Measurements from ENCODE around the gene SBNO2.
A peak's percentile ranks its signal among the peaks of the same experiment; 100 is the strongest.

SBNO2 gene

DNA sequence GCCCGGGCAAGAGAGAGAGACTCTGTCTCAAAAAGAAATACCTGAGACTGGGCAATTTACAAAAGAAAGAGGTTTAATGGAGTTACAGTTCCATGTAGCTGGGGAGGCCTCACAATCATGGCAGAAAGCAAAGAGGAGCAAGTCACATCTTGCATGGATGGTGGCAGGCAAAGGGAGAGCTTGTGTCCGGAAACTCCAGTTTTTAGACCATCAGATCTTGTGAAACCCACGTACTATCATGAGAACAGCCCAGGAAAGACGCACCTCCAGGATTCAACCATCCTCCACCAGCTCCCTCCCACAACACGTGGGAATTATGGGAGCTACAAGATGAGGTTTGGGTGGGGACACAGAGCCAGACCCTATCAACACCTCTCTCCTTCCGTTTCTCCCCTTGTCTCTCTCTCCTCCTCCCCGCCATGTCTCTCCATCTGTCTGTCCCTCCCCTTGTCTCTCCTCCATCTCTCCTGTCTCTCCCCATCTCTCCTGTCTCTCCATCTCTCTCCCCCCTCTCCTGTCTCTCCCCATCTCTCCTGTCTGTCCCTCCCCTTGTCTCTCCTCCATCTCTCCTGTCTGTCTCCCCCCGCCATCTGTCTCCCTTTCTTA lies 88.9 kb downstream of the SBNO2 start:
- DNase-seq: no peak

GRCh38 chr19:1084024-1084868 lies 89.8 kb downstream of the SBNO2 start:
- no peak for DNase-seq

GRCh38 chr19:1082928-1083816 lies 90.9 kb downstream of the SBNO2 start:
- DNase-seq: no peak

GRCh38 chr19:1082165-1082927 lies 91.7 kb downstream of the SBNO2 start:
- DNase-seq: no peak

DNA sequence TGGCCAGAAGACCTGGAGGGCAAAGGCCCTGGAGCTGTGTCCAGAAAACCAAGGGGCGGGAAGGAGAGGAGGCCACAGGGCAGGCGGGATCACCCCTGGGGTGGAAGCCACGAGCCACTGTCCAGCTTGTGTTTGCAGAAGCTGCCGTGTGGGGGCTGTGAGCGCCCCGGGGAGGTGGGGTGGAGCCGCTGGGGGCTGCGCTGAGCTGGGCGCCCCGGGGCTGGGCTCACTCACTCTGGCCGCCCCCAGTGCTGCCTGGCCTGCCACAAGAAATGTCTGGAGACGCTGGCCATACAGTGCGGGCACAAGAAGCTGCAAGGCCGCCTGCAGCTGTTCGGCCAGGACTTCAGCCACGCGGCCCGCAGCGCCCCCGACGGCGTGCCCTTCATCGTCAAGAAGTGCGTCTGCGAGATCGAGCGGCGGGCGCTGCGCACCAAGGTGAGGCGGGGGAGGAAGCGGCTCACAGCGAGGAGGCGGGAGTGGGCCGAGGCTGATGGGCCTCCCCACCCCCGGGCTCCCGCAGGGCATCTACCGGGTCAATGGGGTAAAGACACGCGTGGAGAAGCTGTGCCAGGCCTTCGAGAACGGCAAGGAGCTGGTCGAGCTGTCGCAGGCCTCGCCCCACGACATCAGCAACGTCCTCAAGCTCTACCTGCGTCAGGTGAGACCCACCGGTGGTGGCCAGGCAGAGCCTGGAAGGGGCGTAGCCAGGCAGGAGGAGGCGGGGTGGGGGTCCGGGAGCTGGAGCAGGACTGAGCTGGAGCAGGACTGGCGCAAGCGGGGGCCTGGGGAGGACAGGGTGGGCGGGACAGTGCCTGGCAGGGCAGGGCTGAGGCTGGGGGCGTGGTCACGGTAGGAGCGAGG lies 92.5 kb downstream of the SBNO2 start:
- DNase-seq: no peak

- no peak for DNase-seq
These were observed 93.5 kb downstream of the SBNO2 start for GRCh38 chr19:1080360-1081161.

DNA sequence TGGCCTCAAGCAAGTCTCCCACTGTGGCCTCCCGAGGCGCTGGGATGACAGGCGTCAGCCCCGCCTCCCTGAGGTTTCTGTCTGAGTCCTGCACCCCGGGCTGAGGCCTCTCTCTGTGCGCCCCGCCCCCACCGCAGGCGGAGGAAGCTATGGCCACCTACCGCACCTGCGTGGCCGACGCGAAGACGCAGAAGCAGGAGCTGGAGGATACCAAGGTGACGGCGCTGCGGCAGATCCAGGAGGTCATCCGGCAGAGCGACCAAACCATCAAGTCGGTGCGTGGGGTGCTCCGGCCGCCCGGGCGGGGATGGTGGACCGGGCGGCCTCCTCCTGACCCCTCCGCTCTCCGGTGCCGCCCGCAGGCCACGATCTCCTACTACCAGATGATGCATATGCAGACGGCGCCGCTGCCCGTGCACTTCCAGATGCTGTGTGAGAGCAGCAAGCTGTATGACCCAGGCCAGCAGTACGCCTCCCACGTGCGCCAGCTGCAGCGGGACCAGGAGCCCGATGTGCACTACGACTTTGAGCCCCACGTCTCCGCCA lies 94.4 kb downstream of the SBNO2 start:
- DNase-seq: no peak

GRCh38 chr19:1076951-1077350 lies 97.1 kb downstream of the SBNO2 start:
- DNase-seq: peak; percentile 28

GRCh38 chr19:1076046-1076386 lies 98.1 kb downstream of the SBNO2 start:
- DNase-seq: no peak

DNA sequence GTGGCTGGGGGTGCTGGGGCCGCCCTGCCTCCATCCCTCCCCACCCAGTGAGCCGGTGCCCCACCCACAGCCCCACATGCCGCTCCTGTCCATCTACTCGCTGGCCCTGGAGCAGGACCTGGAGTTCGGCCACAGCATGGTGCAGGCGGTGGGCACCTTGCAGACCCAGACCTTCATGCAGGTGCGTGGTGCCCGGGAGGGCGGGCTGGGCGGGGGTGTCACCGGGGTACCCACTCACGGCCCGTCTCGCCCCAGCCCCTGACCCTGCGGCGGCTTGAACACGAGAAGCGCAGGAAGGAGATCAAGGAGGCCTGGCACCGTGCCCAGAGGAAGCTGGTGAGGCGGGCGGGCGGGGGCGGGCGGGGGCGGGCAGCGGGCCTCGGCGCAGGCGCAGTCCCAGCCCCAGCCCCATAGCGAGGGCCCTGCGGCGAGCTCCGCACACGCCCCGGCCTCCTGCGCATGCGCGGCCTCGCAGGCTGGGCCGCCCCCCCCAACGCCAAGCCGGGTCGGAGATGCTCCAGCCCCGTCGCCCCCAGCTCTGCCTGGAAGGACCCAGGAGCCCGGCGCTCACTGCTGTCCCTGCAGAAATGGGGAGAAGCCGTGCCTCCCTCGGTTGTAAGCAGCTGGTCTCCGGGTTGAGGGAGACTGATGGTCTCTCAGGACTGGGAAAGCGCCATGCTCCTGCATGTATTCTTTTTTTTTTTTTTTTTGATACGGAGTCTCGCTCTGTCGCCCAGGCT lies 99.4 kb downstream of the SBNO2 start:
- no peak for DNase-seq

DNA sequence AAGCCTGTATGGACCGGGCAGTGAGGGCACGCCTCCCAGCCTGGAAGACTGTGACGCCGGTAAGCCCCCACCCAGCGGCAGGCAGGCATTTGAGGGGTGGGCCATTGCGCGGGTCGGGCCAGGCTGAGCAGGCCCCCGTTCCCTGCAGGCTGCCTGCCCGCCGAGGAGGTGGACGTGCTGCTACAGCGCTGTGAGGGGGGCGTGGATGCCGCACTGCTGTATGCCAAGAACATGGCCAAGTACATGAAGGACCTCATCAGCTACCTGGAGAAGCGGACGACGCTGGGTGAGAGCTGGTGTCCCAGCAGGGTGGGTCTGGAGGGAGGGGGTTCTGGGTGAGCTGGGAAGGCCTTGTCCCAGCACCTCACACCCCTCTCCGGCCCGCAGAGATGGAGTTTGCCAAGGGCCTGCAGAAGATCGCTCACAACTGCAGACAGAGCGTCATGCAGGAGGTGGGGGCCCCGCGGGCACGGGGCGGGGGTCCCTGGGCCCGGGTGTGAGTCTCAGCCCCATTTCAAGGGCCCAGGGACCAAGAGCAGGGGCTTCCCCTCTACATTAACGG lies 100.0 kb downstream of the SBNO2 start:
- DNase-seq: no peak

GRCh38 chr19:1073063-1073955 lies 100.8 kb downstream of the SBNO2 start:
- no peak for DNase-seq

- DNase-seq: no peak
These were observed 101.6 kb downstream of the SBNO2 start for GRCh38 chr19:1072371-1073015.

DNA sequence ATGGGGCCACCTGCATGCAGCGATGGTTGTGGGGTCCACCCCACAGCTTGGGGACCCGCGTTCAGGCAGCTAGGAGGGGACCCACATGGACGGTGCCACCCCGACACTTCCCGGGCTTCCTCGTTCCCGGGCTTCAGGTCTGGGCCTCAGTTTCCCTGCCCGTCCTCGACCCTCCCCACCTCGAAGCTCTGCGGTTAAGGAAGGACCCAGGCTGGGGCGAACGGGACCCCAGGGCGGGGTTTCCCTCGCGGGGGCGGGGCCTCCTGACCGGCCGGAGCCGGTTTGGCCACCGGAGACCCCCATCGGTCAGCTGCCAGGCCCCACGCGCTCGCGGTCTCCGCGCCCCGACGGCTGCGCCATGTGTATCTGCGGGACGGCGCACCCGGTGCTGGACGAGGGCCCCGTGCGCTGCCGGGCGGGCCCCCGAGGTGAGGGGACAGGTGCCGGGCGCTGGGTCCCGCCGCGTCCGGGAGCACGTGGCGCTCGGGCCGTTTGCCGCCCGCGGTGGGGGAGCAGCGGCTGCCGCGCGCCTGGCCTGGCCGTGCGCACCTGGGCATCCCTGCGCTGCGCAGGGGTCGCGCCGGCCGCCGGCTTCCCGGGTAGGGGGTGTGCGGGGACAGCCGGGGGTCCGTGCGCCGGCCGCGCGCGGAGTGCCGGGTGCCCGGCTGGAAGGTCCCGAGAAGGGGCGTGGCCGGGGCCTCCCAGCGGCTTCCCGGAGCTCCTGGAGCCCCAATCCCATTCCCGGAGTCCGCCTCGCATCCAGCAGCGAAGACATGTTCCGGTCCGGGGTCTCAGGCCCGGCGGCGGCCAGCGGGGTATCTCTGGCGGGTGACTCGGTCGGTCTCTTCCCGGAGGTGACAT lies 102.9 kb downstream of the SBNO2 start:
- no peak for DNase-seq

DNA sequence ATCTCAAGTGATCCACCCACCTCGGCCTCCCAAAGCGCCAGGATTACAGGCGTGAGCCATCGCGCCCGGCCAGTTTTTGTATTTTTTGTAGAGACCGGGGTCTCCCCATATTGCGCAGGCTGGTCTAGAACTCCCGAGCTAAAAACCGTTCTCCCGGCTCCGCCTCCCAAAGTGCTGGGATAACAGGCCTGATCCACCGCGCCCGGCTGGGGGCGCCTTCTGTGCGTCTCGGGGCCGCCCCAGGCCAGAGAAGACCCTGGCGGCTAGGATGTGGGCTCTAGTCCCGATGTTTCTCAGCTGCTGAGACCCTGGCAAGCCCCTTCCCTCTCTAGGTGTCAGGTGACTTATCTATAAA lies 103.5 kb downstream of the SBNO2 start:
- no peak for DNase-seq

DNA sequence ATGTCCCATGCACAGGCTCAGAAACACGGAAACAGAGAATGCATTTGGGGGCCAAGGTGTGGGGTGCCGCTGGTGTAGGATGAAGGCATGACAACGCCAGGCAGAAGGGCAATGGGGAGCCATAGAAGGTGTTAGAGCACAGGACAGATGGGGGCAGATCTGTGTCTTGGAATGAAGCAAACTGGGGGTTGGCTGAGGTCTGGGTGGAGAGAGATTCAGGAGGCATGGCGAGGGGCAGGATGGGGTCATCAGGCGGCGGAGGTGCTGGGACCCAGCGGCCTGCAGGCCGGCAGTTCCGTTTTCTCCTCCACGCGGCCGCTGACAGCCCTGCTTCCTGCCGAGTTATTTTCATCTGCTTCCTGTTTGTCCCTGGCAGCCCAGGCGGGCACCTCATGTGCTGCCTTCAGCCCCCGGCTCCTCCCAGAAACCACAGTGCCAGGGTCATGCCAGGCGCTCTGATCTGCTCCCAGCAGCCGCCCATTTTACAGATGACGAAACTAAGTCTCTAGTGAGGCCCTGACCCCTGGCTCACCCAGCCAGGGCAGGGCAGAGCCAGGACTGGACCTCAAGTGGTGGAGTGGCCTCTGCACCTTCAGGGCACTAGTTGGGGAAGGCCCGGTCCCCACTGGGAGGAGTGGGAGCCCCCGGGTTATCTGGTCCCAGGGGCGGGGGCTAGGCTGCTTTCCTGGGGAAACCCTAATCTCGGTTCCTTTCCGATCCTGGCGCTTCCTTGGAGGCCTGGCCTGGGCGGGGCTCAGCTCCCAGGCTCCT lies 104.9 kb downstream of the SBNO2 start:
- DNase-seq: peak; percentile 37

Data from midbrain (tissue), 1 donor.